ENCODE results near the gene SLC44A3. TPM values are rescaled to one million over a fixed set of nuclear protein-coding genes. Genes with fewer than 3 reads are reported as not detected.
A peak's percentile ranks its signal among the peaks of the same experiment; 100 is the strongest.

SLC44A3 gene
- total RNA-seq, 2 experiments from 2014 or later: 0.27 to 0.36 TPM

- Histone ChIP-seq H3K27ac (ENCODE audit: low read depth in 1 of 2, low read length in 2 of 2) (no peak overlapping the region), H3K9me3 (ENCODE audit: control insufficient read depth in 1 of 2, insufficient read depth in 1 of 2, low read length in 2 of 2) (no peaks in the 10 kb centered on the region), H3K36me3 (ENCODE audit: insufficient read depth, low read length) (no peaks in the 10 kb centered on the region), H3K4me3 (ENCODE audit: low read length) (no peak overlapping the region), H3K27me3 (ENCODE audit: control insufficient read depth in 1 of 2, insufficient read depth in 2 of 2, low read length in 2 of 2) (no peaks in the 10 kb centered on the region), H3K4me1 (ENCODE audit: insufficient read depth, low read length) (peaks cover 9% of the 10 kb centered on the region)
- no peak for ATAC-seq (ENCODE audit: poor library complexity)
- ChIA-PET CTCF (interaction anchor here (0.6 to 2.0 kb wide), 2 partner anchors 30 to 95 kb away, joined by 3 to 7 read pairs; no protein-coding TSS in a partner anchor), POLR2A (no interaction called here)
- no peak for DNase-seq
- TF ChIP-seq CTCF (IDR thresholded peaks at IDR 0.05): no peak
- Mint-ChIP-seq H3K27me3 (no peaks in the 10 kb centered on the region), H3K4me3 (no peak overlapping the region), H3K27ac (peak overlapping the region; percentile 56), H3K4me1 (ENCODE audit: low read depth) (peaks cover 15% of the 10 kb centered on the region), H3K36me3 (ENCODE audit: low read depth) (no peaks in the 10 kb centered on the region), H3K9me3 (no peaks in the 10 kb centered on the region)
- intact Hi-C loops (cut with DNase I, micrococcal nuclease): no loop called here
Measured at GRCh38 chr1:94884106-94884505, 63.9 kb downstream of the SLC44A3 start.

- intact Hi-C loops (cut with DNase I, micrococcal nuclease): no loop called here
- Histone ChIP-seq H3K27me3 (ENCODE audit: control insufficient read depth in 1 of 2, insufficient read depth in 2 of 2, low read length in 2 of 2) (no peaks in the 10 kb centered on the region), H3K36me3 (ENCODE audit: insufficient read depth, low read length) (no peaks in the 10 kb centered on the region), H3K27ac (ENCODE audit: low read depth in 1 of 2, low read length in 2 of 2) (no peak overlapping the region), H3K4me1 (ENCODE audit: insufficient read depth, low read length) (peaks cover 9% of the 10 kb centered on the region), H3K4me3 (ENCODE audit: low read length) (no peak overlapping the region), H3K9me3 (ENCODE audit: control insufficient read depth in 1 of 2, insufficient read depth in 1 of 2, low read length in 2 of 2) (no peaks in the 10 kb centered on the region)
- Mint-ChIP-seq H3K9me3 (no peaks in the 10 kb centered on the region), H3K27ac (no peak overlapping the region), H3K27me3 (no peaks in the 10 kb centered on the region), H3K36me3 (ENCODE audit: low read depth) (no peaks in the 10 kb centered on the region), H3K4me3 (no peak overlapping the region), H3K4me1 (ENCODE audit: low read depth) (peaks cover 15% of the 10 kb centered on the region)
- DNase-seq (no peak), ATAC-seq (ENCODE audit: poor library complexity) (no peak)
- no peak for TF ChIP-seq CTCF (IDR thresholded peaks at IDR 0.05)
- ChIA-PET CTCF (interaction anchor here (0.6 to 2.0 kb wide), 2 partner anchors 30 to 94 kb away, joined by 3 to 7 read pairs; no protein-coding TSS in a partner anchor), POLR2A (no interaction called here)
Measured at GRCh38 chr1:94884507-94884906, 64.3 kb downstream of the SLC44A3 start.

- no peaks in the 10 kb centered on the region for H3K27me3 Mint-ChIP-seq
- CTCF ChIA-PET: no interaction called here
Measured at GRCh38 chr1:94886361-94886760, 66.2 kb downstream of the SLC44A3 start.

More at GRCh38 chr1:94886361-94886760, 66.2 kb downstream of the SLC44A3 start:
- no peaks in the 10 kb centered on the region for H3K36me3 ChIP-seq (ENCODE audit: insufficient read depth, low read length)
- H3K4me3 ChIP-seq (ENCODE audit: low read length): no peak overlapping the region
- no peak overlapping the region for H3K4me3 Mint-ChIP-seq
- no peaks in the 10 kb centered on the region for H3K27me3 ChIP-seq (ENCODE audit: control insufficient read depth in 1 of 2, insufficient read depth in 2 of 2, low read length in 2 of 2)
- no peak for TF ChIP-seq CTCF (IDR thresholded peaks at IDR 0.05)
- H3K4me1 Mint-ChIP-seq (ENCODE audit: low read depth): peaks cover 15% of the 10 kb centered on the region
- H3K27ac Mint-ChIP-seq: no peak overlapping the region
- H3K9me3 Mint-ChIP-seq: no peaks in the 10 kb centered on the region
- intact Hi-C loops (cut with DNase I, micrococcal nuclease): no loop called here
- POLR2A ChIA-PET: no interaction called here
- ATAC-seq (ENCODE audit: poor library complexity) (no peak), DNase-seq (no peak)
- no peaks in the 10 kb centered on the region for H3K9me3 ChIP-seq (ENCODE audit: control insufficient read depth in 1 of 2, insufficient read depth in 1 of 2, low read length in 2 of 2)
- H3K27ac ChIP-seq (ENCODE audit: low read depth in 1 of 2, low read length in 2 of 2): no peak overlapping the region
- peaks cover 9% of the 10 kb centered on the region for H3K4me1 ChIP-seq (ENCODE audit: insufficient read depth, low read length)
- no peaks in the 10 kb centered on the region for H3K36me3 Mint-ChIP-seq (ENCODE audit: low read depth)
